GM21367 (cell line): Measurements from ENCODE around the gene HYAL3.
"Not testable (repeated sequence)": the region's sequence is repeated elsewhere in the genome, so short reads cannot be mapped to it uniquely, and the experiment has no call there.

ENCODE experiments used
- ATAC-seq: cut with Tn5 transposase; IDR thresholded peaks from one replicate; pipeline ENCODE4 v1.9.1; 2021; ENCODE audit not compliant: unreplicated experiment

HYAL3 gene

GRCh38 chr3:50271314-50271936 is 27.8 kb downstream of the HYAL3 start:
- ATAC-seq, result no peak

DNA sequence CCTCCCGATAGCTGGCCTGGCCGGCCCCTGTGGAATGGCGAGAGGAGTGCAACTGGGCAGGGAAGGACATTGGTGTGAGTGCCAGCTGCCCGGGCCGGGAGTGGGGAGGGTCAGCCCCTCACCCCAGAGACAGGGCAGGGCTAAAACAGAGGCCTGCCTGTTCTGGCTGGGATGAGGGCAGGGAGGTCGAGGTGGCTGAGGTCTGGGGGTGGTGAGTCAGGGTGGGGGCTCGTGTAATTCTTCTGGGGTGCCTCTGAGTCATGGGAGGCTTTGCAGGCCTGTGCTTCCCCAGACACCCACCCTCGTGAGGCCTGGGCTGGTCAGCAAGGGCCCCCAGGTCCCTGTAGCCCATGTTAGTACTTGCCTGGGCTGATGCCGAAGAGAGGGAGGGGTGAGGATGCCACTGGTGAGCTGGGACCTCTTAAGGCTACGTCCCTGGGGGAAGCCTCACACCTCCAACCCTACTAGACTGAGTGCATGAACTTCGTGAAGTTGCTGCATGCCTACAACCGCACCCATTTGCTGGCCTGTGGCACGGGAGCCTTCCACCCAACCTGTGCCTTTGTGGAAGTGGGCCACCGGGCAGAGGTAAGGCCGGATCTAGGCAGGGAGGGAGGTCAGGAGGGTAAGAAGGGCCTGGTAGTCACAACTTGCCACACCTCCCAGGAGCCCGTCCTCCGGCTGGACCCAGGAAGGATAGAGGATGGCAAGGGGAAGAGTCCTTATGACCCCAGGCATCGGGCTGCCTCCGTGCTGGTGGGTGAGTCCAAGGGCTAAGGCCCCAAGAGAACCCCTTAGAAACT is 28.6 kb downstream of the HYAL3 start:
- ATAC-seq, result no peak

DNA sequence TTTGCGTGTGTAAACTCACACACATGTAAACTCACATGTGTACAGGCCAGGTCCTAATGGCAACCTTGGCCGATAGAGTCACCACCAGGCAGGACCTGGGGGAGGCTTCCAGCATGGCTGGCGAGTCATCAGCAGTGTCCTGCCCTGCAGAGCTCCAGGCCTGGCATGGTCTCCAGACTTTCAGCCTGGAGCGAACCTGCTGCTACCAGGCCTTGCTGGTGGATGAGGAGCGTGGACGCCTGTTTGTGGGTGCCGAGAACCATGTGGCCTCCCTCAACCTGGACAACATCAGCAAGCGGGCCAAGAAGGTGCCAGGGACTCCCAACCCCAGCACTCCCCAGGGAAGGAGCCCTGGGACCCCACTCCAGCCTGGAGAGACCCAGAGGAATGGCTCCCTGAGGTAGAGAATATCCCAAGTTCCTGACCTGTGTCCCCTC is 29.2 kb downstream of the HYAL3 start:
- ATAC-seq, result no peak

DNA sequence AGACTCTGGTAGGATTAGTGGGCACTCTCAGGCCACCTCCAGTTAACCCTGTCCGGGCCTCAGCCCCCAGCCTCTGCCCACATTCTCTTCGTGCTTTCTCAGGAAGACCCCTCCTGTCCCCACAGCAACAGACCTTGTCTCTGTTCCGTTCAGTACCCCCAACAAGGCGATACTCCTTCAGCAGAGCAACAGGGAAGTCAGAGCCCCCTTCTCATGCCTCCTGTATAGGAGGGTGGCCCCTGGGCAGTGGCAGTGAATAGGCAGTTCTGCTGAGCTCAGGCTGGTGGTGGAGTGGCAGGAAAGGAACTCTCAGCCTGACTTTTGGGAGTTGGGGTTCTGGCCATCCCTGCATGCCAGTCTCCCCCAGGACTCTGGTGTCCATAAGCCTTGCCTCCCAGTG is 29.7 kb downstream of the HYAL3 start:
- no peak for ATAC-seq

DNA sequence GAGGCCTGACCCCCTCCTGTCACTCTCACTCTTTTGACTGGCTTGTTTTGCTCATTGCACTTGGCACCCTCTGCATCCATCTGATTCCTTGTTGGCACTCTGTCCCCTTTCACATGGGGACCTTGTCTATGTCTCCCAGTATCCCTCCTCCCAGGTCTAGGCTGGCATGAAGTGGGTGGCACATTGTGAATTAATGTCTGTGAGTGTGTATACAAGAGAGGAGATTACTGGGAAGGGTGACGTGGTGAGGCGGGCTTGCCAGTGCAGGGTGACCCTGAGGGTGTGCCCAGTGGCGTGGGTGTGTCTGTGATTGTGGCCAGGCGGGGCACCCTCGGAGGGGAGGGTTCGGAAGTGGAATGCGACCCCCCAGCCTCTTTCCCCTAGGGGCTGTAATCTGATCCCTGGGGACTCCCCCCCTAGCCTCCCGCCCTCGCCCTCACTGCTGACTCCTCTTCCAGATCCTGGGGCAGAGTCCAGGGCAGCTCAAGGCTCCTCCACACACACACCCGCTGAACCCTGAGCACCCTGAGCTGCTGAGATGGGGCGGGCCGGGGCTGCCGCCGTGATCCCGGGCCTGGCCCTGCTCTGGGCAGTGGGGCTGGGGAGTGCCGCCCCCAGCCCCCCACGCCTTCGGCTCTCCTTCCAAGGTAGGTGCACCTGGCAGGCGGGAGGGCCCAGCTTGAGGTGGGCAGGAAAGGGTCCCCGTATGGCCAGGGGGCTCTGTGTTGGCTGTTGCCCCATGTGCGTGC is 30.3 kb downstream of the HYAL3 start, which contains the start of gene SEMA3B:
Gene SEMA3B, plus strand, starts transcription at position 445 of the 749 bp plus-strand sequence. Its CDS starts 94 bp downstream, at position 539.
- ATAC-seq, result no peak

- no peak for ATAC-seq
Measured at GRCh38 chr3:50268276-50268675, 30.9 kb downstream of the HYAL3 start.

DNA sequence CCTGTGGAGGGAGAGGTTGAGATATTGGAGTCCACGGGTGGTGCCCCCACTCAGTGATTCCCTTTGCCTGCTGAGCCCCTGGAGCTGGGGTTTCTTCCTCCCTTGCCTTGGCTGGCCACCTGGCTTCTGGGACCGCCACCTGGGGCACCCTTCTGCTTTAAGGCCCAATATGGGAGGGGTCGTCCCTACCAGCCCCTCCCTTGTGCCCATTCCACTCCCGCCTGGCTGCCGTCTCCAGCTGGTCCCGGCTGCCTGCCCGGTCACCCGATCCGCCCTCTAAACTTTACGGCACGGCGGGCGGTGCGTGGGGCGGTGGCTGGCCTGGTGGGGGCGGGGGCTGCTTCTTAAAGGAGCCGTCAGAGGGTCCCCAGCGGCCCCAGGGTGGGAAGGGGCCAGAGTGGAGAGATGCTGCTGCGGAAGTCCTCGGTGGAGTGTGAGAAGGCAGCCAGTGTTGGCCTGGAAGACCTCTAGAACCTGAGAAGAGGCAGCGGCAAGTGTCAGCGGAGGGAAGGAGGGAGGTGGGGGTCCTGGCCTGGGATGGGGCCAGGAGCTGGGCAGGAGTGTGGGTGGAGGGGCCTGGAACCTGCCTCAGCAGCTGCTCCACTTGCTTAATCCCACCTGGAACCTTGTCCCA is 31.8 kb downstream of the HYAL3 start:
- no peak for ATAC-seq

DNA sequence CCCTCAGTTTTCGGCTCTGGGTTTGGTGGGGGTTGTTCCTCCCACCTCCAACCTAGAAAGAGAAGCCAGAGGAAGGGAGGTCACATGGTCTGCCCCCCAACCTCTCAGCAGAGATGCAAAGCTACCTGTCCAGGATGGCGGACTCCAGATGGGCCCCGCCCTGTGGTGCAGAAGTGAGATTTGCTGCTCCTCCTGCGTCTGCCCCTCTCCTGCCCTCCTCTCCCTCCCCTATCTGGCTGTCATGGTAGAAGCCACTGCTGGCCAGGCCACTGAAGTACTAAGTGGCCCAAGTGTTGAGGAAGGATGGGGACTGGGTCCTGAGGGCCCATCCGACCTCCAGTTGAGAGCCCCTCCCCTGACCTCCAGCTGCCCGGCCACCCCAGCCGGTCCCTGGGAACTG is 32.4 kb downstream of the HYAL3 start:
- ATAC-seq, result no peak

DNA sequence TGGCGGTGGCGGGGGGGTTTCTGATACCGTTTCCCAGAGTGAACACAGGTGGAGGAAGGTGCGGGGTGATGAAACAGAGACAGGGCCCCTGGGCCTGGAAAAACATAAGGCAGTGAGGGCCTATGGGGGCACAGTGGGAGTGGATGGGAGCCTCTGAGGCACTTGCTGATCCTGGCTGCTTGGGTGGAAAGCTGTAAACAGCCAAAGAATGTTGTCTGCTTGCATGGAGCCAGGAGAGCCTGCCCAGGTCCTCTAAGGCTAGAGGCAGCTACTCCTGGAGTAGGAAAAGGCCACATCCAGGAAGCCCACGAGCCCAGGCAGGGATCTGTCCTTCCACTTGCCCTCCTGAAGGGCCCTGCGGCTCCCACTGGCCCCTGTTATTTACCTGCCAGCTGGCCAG is 33.2 kb downstream of the HYAL3 start:
- ATAC-seq, result no peak

DNA sequence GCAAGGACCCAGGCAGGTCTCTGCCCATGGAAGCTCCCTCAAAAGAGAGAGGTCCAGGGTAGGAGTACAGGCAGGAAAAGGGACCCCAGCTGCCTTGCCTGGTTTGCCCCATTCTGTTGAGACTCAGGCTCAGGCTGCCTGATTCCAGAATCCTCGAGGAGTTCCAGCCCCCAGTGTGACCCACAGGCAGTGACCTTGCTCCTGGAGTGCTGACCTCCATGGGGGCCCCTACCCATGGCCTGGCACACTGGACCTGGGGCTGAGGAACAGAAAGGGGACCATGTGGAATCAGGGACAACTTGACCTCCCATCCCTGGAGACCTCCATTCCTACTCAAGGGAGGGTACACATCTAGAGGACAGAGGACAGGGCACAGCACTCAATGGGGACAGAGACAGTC is 33.6 kb downstream of the HYAL3 start:
- no peak for ATAC-seq

DNA sequence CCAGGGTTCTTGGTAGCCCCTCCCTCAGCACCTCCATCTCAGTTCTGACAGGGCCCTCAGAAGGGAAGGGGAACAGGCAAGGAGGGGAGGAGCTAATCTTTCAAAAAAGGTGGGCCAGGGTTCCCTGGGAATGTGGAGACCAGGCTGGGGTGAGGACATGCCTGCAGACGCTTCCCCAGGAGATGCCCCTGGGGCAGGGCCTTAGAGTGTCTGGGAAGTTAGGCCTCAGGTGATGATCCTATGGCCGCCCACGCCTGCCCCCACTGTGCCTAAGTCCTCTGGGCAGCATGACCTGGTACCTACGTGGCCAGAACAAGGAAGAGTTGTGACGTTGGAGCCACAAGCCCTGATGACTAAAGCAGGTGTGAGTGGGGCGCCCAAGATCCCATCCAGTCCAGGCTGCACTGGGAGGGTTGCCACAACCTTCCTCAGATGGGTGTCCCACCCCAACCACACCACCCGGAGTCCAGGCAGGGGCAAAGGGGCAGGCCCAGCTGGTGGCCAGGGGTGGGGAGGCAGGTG is 34.2 kb downstream of the HYAL3 start:
- no peak for ATAC-seq

GRCh38 chr3:50264383-50264963 is 34.7 kb downstream of the HYAL3 start:
- ATAC-seq, result no peak

DNA sequence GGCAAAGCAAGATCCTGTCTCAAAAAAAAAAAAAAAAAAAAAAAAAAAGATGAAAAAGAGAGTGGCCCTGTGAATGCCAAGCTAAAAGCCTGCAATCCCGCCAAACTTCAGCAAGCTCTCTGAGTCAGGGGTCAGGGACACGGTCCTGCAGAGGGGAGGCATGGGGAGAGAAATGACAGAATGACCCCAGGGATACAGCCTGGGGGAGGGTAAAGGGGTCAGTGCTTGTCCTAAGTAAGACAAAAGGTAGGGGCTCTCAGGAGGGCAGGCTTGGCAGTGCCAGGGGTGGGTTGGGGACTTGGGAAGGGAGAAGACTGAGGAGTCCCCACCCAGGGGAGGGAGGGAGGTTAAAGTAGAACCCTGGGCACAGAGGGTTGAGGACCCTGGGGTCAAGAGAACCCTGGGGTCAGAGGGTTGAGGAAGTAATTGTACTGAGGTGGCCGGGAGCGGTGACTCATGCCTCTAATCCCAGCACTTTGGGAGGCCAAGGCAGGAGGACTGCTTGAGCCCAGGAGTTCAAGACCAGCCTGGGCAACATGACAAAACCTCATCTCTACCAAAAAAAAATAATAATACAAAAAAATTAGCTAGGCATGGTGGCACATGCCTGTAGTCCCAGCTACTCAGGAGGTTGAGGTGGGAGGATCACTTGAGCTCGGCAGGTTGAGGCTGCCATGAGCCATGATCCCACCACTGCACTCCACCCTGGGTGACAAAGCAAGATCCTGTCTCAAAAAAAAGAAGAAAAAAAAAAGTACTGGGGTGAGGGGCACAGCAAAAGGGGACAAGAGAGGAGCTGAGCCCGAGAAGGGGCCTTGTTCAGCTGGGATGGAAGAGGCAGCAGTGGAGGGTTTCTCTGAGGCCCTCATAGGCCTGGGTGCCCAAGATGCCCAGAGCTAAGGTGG is 35.5 kb downstream of the HYAL3 start:
- no peak for ATAC-seq

GRCh38 chr3:50262778-50263177 is 36.4 kb downstream of the HYAL3 start:
- no peak for ATAC-seq

DNA sequence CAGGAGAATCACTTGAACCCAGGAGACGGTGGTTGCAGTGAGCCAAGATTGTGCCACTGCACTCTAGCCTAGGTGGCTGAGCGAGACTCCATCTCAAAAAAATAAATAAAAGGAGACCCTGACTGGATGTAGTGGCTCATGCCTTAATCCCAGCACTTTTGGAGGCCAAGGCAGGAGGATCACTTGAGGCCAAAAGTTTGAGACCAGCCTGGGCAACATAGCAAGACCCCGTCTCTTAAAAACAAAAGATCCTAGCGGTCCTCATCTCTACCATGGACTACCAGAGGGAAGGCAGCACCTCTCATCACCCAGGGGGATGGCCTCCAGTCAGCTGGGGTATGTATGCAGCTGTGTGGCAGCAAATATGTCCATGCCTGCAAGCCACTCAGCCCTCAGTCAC is 37.0 kb downstream of the HYAL3 start:
- not testable (repeated sequence) for ATAC-seq

DNA sequence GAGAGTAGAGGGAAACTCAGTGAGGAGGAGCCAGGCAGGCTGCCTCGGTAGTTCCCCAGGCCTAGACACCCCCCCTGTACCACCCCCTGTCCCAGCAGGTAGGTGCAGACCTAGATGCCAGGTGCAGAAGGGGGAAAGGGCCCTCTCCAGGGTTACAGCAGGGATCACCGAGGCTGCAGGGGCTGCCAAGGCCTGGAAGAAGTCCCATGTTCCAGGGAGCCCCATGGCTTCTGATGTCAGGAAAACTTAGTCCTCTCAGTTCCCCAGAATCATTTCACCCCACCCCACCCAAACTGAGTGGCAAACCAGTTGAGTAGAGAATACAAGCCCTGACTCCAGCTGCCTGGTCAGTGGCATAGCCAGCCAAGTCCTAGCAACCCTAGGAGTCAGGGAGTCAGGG is 37.7 kb downstream of the HYAL3 start:
- no peak for ATAC-seq

DNA sequence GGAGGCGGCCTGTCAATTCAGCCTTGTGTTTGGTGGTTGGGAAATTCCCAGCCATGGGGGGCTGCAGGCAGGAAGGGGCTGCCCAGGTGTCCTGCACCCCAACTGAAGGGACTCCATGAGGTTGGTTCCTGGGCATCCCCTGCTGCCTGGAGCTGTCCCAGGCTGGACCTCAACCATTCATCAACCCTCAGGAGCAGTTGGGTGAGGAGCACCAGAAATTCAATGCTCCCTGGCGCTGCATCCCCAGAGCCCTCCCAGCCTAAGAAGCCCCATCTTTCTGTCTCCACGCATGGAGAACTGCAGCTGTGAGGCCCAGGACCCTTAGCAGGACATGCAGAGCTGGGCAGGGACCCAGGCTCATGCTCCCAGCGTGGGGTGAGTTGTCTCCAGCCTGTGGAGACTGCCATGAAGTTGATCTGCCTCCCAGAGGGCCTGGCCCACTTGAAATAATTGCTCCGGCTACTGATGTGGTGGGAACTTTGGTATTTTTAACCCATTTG is 38.2 kb downstream of the HYAL3 start:
- no peak for ATAC-seq

GRCh38 chr3:50260027-50260941 is 38.9 kb downstream of the HYAL3 start:
- peak; percentile 81 for ATAC-seq
